Endothelial cell of umbilical vein (primary cell): ENCODE results near the gene PRDM10.
A peak's percentile ranks its signal among the peaks of the same experiment; 100 is the strongest.

Source experiments
- CTCF ChIP-seq, 2 donors: IDR thresholded peaks; 1 replicate in 1 of 2; 2 replicates in 1 of 2; pipeline ENCODE4 v1.5.1; 2011; ENCODE audit warnings: low read length in 2 of 2, mild to moderate bottlenecking in 2 of 2, moderate library complexity in 2 of 2, control low read depth in 1 of 2, inconsistent platforms in 1 of 2, low read depth in 1 of 2; ENCODE audit not compliant: insufficient read depth in 1 of 2; ENCODE audit errors: extremely low read depth in 1 of 2
- EZH2 ChIP-seq: IDR thresholded peaks from 2 replicates; pipeline ENCODE4 v1.6.1; 2012; ENCODE audit warnings: borderline replicate concordance, low read depth, mild to moderate bottlenecking, moderate library complexity, low read length, inconsistent platforms; ENCODE audit not compliant: severe bottlenecking
- FOS ChIP-seq: IDR thresholded peaks from 2 replicates; pipeline ENCODE4 v1.6.1; 2011; ENCODE audit warnings: mild to moderate bottlenecking, low read length, moderate library complexity, borderline replicate concordance; ENCODE audit not compliant: insufficient read depth
- JUN ChIP-seq: IDR thresholded peaks from 2 replicates; pipeline ENCODE4 v1.6.1; 2011; ENCODE audit warnings: borderline replicate concordance, low read depth; ENCODE audit not compliant: insufficient read length, insufficient read depth
- MAX ChIP-seq: IDR thresholded peaks from 2 replicates; pipeline ENCODE4 v1.6.1; 2011; ENCODE audit not compliant: insufficient read depth, insufficient read length
- MYC ChIP-seq: IDR thresholded peaks from one replicate; pipeline ENCODE4 v1.6.1; 2011; ENCODE audit warnings: mild to moderate bottlenecking, low read depth, low read length
- POLR2A ChIP-seq: IDR thresholded peaks from 2 replicates; pipeline ENCODE4 v1.6.1; 2012; ENCODE audit warnings: low read depth, mild to moderate bottlenecking, control low read depth, low read length
- POLR2AphosphoS5 ChIP-seq: IDR thresholded peaks from 2 replicates; pipeline ENCODE4 v1.6.1; 2012; ENCODE audit warnings: low read depth, mild to moderate bottlenecking, control low read depth, low read length, moderate library complexity; ENCODE audit not compliant: insufficient read depth

GRCh38 chr11:130037058-130037457 lies 34.4 kb upstream of the PRDM10 start:
- no peak for TF ChIP-seq POLR2A
- TF ChIP-seq MAX, result no peak
- TF ChIP-seq CTCF (IDR thresholded peaks at IDR 0.05; ENCODE audit: extremely low read depth in 1 of 2, insufficient read depth in 1 of 2, low read depth in 1 of 2, low read length in 2 of 2), result no peak
- peak; percentile 51 for TF ChIP-seq FOS
- peak; percentile 37 for TF ChIP-seq POLR2AphosphoS5
- no peak for TF ChIP-seq EZH2
- peak; percentile 51 for TF ChIP-seq JUN
- TF ChIP-seq MYC, result no peak
